H9 (cell line): ENCODE data around the gene TRAPPC2L. TPM values are rescaled to one million over a fixed set of nuclear protein-coding genes. Genes with fewer than 3 reads are reported as not detected.
A peak's percentile ranks its signal among the peaks of the same experiment; 100 is the strongest.

Experiments used
- DNase-seq: peaks from one replicate; pipeline ENCODE4 v3.0.0-alpha.2; 2017
- H2AFZ ChIP-seq: one replicate; pipeline ENCODE4 v1.6.1; 2013; ENCODE audit warnings: mild to moderate bottlenecking, low read length, control low read depth, moderate library complexity
- H2AK5ac ChIP-seq: 2 replicates; pipeline ENCODE4 v1.6.1; 2013; ENCODE audit warnings: low read length, control low read depth, mixed read lengths; ENCODE audit not compliant: insufficient read length
- H2BK120ac ChIP-seq: one replicate; pipeline ENCODE4 v1.6.1; 2013; ENCODE audit warnings: low read depth, mild to moderate bottlenecking, low read length, control low read depth, inconsistent platforms; ENCODE audit not compliant: poor library complexity, severe bottlenecking
- H2BK12ac ChIP-seq: 2 replicates; pipeline ENCODE4 v1.6.1; 2013; ENCODE audit warnings: low read length, control low read depth, mixed read lengths, low read depth; ENCODE audit not compliant: insufficient read length
- H2BK15ac ChIP-seq: 2 replicates; pipeline ENCODE4 v1.6.1; 2013; ENCODE audit warnings: low read depth, low read length, control low read depth
- H2BK20ac ChIP-seq: one replicate; pipeline ENCODE4 v1.6.1; 2013; ENCODE audit warnings: low read depth, mild to moderate bottlenecking, low read length, control low read depth, inconsistent platforms; ENCODE audit not compliant: poor library complexity, severe bottlenecking
- H2BK5ac ChIP-seq: 2 replicates; pipeline ENCODE4 v1.6.1; 2013; ENCODE audit warnings: low read length, control low read depth, mixed read lengths; ENCODE audit not compliant: insufficient read length
- H3K14ac ChIP-seq: 2 replicates; pipeline ENCODE4 v1.6.1; 2013; ENCODE audit warnings: low read length, control low read depth; ENCODE audit not compliant: insufficient read depth
- H3K18ac ChIP-seq: 2 replicates; pipeline ENCODE4 v1.6.1; 2013; ENCODE audit warnings: low read depth, mild to moderate bottlenecking, mixed read lengths, low read length, control low read depth; ENCODE audit not compliant: insufficient read length
- H3K23ac ChIP-seq: 2 replicates; pipeline ENCODE4 v1.6.1; 2013; ENCODE audit warnings: low read length, control low read depth, mixed read lengths, low read depth; ENCODE audit not compliant: insufficient read length
- H3K23me2 ChIP-seq: 2 replicates; pipeline ENCODE4 v1.6.1; 2013; ENCODE audit warnings: low read depth, mild to moderate bottlenecking, mixed read lengths, low read length, control low read depth; ENCODE audit not compliant: insufficient read length, poor library complexity, severe bottlenecking
- H3K27ac ChIP-seq: 2 replicates; pipeline ENCODE4 v1.5.1; 2013; ENCODE audit warnings: low read length, control low read depth, mixed read lengths, low read depth; ENCODE audit not compliant: insufficient read length
- H3K27me3 ChIP-seq: 2 replicates; pipeline ENCODE4 v1.6.1; 2013; ENCODE audit warnings: low read length, control low read depth, inconsistent platforms; ENCODE audit not compliant: insufficient read depth
- H3K4ac ChIP-seq: 2 replicates; pipeline ENCODE4 v1.6.1; 2013; ENCODE audit warnings: low read depth, mild to moderate bottlenecking, control low read depth, inconsistent platforms, low read length, moderate library complexity
- H3K4me1 ChIP-seq: 2 replicates; pipeline ENCODE4 v1.6.1; 2013; ENCODE audit warnings: low read length, control low read depth, inconsistent platforms; ENCODE audit not compliant: insufficient read depth
- H3K4me2 ChIP-seq: 2 replicates; pipeline ENCODE4 v1.6.1; 2013; ENCODE audit warnings: low read length, control low read depth, mixed read lengths; ENCODE audit not compliant: insufficient read length, insufficient read depth
- H3K56ac ChIP-seq: 2 replicates; pipeline ENCODE4 v1.6.1; 2013; ENCODE audit warnings: low read depth, mild to moderate bottlenecking, mixed read lengths, low read length, control low read depth; ENCODE audit not compliant: insufficient read length
- H3K79me1 ChIP-seq: 2 replicates; pipeline ENCODE4 v1.6.1; 2013; ENCODE audit warnings: low read depth, mild to moderate bottlenecking, moderate library complexity, low read length, control low read depth, inconsistent platforms; ENCODE audit not compliant: insufficient read depth, poor library complexity, severe bottlenecking
- H3K79me2 ChIP-seq: 2 replicates; pipeline ENCODE4 v1.6.1; 2013; ENCODE audit warnings: low read length, control low read depth, inconsistent platforms; ENCODE audit not compliant: insufficient read depth
- H3K9ac ChIP-seq: 2 replicates; pipeline ENCODE4 v1.6.1; 2013; ENCODE audit warnings: low read length, control low read depth, mixed read lengths; ENCODE audit not compliant: insufficient read length; ENCODE audit errors: extremely low read depth
- H3K9me3 ChIP-seq: one replicate; pipeline ENCODE4 v1.6.1; 2013; ENCODE audit warnings: low read depth, low read length, inconsistent platforms; ENCODE audit not compliant: control insufficient read depth
- H3T11ph ChIP-seq: one replicate; pipeline ENCODE4 v1.6.1; 2013; ENCODE audit warnings: mild to moderate bottlenecking, low read length, control low read depth, inconsistent platforms
- H4K20me1 ChIP-seq: one replicate; pipeline ENCODE4 v1.6.1; 2013; ENCODE audit not compliant: control insufficient read depth, insufficient read length, insufficient read depth
- H4K5ac ChIP-seq: 2 replicates; pipeline ENCODE4 v1.6.1; 2013; ENCODE audit warnings: low read depth, mild to moderate bottlenecking, mixed read lengths, low read length, control low read depth; ENCODE audit not compliant: insufficient read length
- H4K8ac ChIP-seq: replicated peaks from 2 replicates; pipeline ENCODE4 v1.6.1; 2013; ENCODE audit warnings: low read length, control low read depth, mixed read lengths, low read depth; ENCODE audit not compliant: insufficient read length
- H4K91ac ChIP-seq: 2 replicates; pipeline ENCODE4 v1.6.1; 2013; ENCODE audit warnings: low read depth, mild to moderate bottlenecking, moderate library complexity, mixed read lengths, low read length, control low read depth; ENCODE audit not compliant: insufficient read length
- H3K27ac Mint-ChIP-seq, 3 experiments: 2 replicates in 2 of 3; 3 replicates in 1 of 3; pipeline ENCODE4 v1.8.0; 2020 to 2021; ENCODE audit warnings: mixed read lengths in 3 of 3, mild to moderate bottlenecking in 1 of 3, moderate library complexity in 1 of 3
- H3K27me3 Mint-ChIP-seq: 2 replicates; pipeline ENCODE4 v1.8.0; 2021; ENCODE audit warnings: low read depth, mild to moderate bottlenecking, moderate library complexity, mixed read lengths
- H3K36me3 Mint-ChIP-seq, 3 experiments: 2 replicates in 2 of 3; 3 replicates in 1 of 3; pipeline ENCODE4 v1.8.0; 2020 to 2021; ENCODE audit warnings: low read depth in 3 of 3, mixed read lengths in 3 of 3; ENCODE audit not compliant: insufficient read depth in 1 of 3
- H3K4me1 Mint-ChIP-seq, 2 experiments: 2 replicates each; pipeline ENCODE4 v1.8.0; 2020; ENCODE audit warnings: mixed read lengths in 2 of 2
- H3K4me3 Mint-ChIP-seq, 2 experiments: 2 replicates in 1 of 2; 3 replicates in 1 of 2; pipeline ENCODE4 v1.8.0; 2020 to 2021; ENCODE audit warnings: mild to moderate bottlenecking in 2 of 2, mixed read lengths in 2 of 2, moderate library complexity in 1 of 2
- H3K9me3 Mint-ChIP-seq, 2 experiments: 2 replicates in 1 of 2; 3 replicates in 1 of 2; pipeline ENCODE4 v1.8.0; 2020; ENCODE audit warnings: mild to moderate bottlenecking in 2 of 2, mixed read lengths in 2 of 2, moderate library complexity in 1 of 2
- CTCF ChIP-seq: fragments of 200-600 bp; sonication (generic); conservative IDR thresholded peaks from 3 replicates; pipeline ENCODE4 v1.8.0; 2021; ENCODE audit warnings: antibody characterized with exemption, mild to moderate bottlenecking
- WGBS: extraction: QIAGEN DNeasy Blood & Tissue Kit; methylation state at CpG from one replicate; pipeline ENCODE4 v1.1.7; 2013; ENCODE audit warnings: missing lambda C conversion rate, low lambda C conversion rate, mixed read lengths; ENCODE audit not compliant: insufficient read length; ENCODE audit errors: extremely low coverage; 5-methylcytosine and 5-hydroxymethylcytosine counted together
- total RNA-seq: library from RNA; stranded (reverse); gene quantifications from 2 replicates; pipeline ENCODE4 v1.2.1, GENCODE V29; 2021

TRAPPC2L gene
- total RNA-seq, 1 experiment from 2014 or later, result 90.3 TPM

DNA sequence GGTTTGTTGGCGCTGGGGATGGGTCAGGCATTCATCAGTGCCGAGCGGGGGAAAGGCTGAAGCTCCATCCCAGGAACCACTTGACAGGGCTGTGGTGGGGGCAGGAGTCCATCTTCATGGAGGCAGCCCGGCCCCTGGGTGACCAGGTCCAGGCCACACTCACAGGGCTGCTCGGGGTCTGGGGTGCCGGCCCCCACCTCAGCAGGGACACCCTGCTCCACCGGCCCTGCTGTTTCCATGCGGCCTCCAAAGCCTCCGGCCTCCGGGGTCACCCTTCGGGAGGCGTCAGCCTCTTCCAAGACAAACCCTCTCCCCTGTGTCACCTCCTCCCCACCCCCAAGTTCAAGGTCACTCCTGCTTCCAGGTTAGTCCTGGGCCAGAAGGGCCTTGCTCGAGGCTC is 22.3 kb upstream of the TRAPPC2L start:
- Histone ChIP-seq H4K8ac (no peak overlapping the region), H3K9me3 (no peaks in the 10 kb centered on the region), H2BK120ac (no peak overlapping the region), H3K56ac (no peak overlapping the region), H3K4me1 (no peaks in the 10 kb centered on the region), H2AFZ (no peak overlapping the region), H3K23me2 (no peaks in the 10 kb centered on the region), H2AK5ac (no peak overlapping the region), H2BK5ac (no peak overlapping the region), H3K18ac (no peak overlapping the region), H4K5ac (no peak overlapping the region), H3K27ac (no peak overlapping the region), H4K20me1 (no peaks in the 10 kb centered on the region), H2BK20ac (no peak overlapping the region), H2BK15ac (no peak overlapping the region), H3K79me2 (no peaks in the 10 kb centered on the region), H3K14ac (no peak overlapping the region), H3K4me2 (no peak overlapping the region), H2BK12ac (no peak overlapping the region), H3K23ac (no peak overlapping the region), H3K4ac (no peak overlapping the region), H3T11ph (no peak overlapping the region), H4K91ac (no peak overlapping the region), H3K27me3 (no peaks in the 10 kb centered on the region), H3K79me1 (no peaks in the 10 kb centered on the region), H3K9ac (no peak overlapping the region)
- Mint-ChIP-seq H3K4me1 (no peaks in the 10 kb centered on the region), H3K27me3 (no peaks in the 10 kb centered on the region), H3K9me3 (no peaks in the 10 kb centered on the region), H3K36me3 (peaks cover 0 to 11% (median 8%) of the 10 kb centered on the region in 3 experiments; a peak in 5 of 7 replicates), H3K4me3 (no peak overlapping the region), H3K27ac (peak overlapping the region in 1 of 3 experiments; percentile 18; a peak in 3 of 7 replicates)
- DNase-seq, result no peak
- no peak for TF ChIP-seq CTCF
- no CpG with 5 or more reads among the region's 13 CpGs for WGBS
